ENCODE results near the gene AXIN1.

- TF ChIP-seq CTCF (IDR thresholded peaks at IDR 0.05) (no peak), EP300 (IDR thresholded peaks at IDR 0.05) (no peak)
Observed at GRCh38 chr16:400061-400591, 47.6 kb upstream of the AXIN1 start.
